H1 (cell line): ENCODE measurements around the gene RGS4. TPM values are rescaled to one million over a fixed set of nuclear protein-coding genes. Genes with fewer than 3 reads are reported as not detected.

Experiments used
- CTCF ChIA-PET: fragments of 300-600 bp; sonication (Branson Sonifier 250); formaldehyde crosslinking; loops from one replicate; lab custom pipeline; 2021; ENCODE audit not compliant: partially characterized antibody; lab: Charles Lee
- POLR2A ChIA-PET: fragments of 300-600 bp; sonication (Branson Sonifier 250); formaldehyde crosslinking; loops from one replicate; lab custom pipeline; 2021; ENCODE audit warnings: inconsistent platforms; ENCODE audit not compliant: partially characterized antibody; lab: Charles Lee
- DNase-seq, 2 experiments: peaks; one replicate each; pipeline versions ENCODE4 v3.0.0 to v3.0.0-alpha.2; 2010 to 2022; ENCODE audit warnings: low spot score in 2 of 2, low read depth in 1 of 2, mixed read lengths in 1 of 2
- FAIRE-seq: peaks from 2 replicates; lab custom pipeline; 2011; peaks lifted over from hg19 to GRCh38; lab: Jason Lieb, UNC
- H2AFZ ChIP-seq: 2 replicates; pipeline ENCODE4 v1.8.1; 2012; ENCODE audit warnings: low read length, inconsistent platforms
- H2AK5ac ChIP-seq: 2 replicates; pipeline ENCODE4 v1.6.1; 2013; ENCODE audit warnings: low read depth, low read length
- H2BK120ac ChIP-seq: replicated peaks from 2 replicates; pipeline ENCODE3; 2013; ENCODE audit warnings: low read depth, low read length, inconsistent platforms
- H2BK12ac ChIP-seq: 2 replicates; pipeline ENCODE4 v1.6.1; 2013; ENCODE audit warnings: low read depth, low read length
- H2BK15ac ChIP-seq: 2 replicates; pipeline ENCODE4 v1.6.1; 2013; ENCODE audit warnings: low read length
- H2BK20ac ChIP-seq: 2 replicates; pipeline ENCODE4 v1.6.1; 2013; ENCODE audit warnings: low read length
- H2BK5ac ChIP-seq: 2 replicates; pipeline ENCODE4 v1.6.1; 2013; ENCODE audit warnings: low read depth, low read length
- H3K14ac ChIP-seq: 2 replicates; pipeline ENCODE4 v1.6.1; 2013; ENCODE audit warnings: inconsistent platforms; ENCODE audit not compliant: insufficient read length
- H3K18ac ChIP-seq: 2 replicates; pipeline ENCODE4 v1.6.1; 2013; ENCODE audit warnings: low read length; ENCODE audit errors: extremely low read depth
- H3K23ac ChIP-seq: 2 replicates; pipeline ENCODE4 v1.6.1; 2013; ENCODE audit warnings: inconsistent platforms; ENCODE audit not compliant: insufficient read length
- H3K23me2 ChIP-seq: 2 replicates; pipeline ENCODE4 v1.6.1; 2013; ENCODE audit warnings: low read depth, low read length
- H3K27ac ChIP-seq: 2 replicates; pipeline ENCODE4 v1.6.1; 2011; ENCODE audit warnings: low read depth, low read length, inconsistent platforms
- H3K27me3 ChIP-seq, 4 experiments: replicated peaks in 1 of 4; 1 replicate in 1 of 4; 2 replicates in 3 of 4; pipeline versions ENCODE4 v1.6.1 to v1.8.1; 2011 to 2013; ENCODE audit warnings: low read length in 3 of 4, mild to moderate bottlenecking in 3 of 4, inconsistent platforms in 2 of 4, mixed read lengths in 2 of 4, moderate library complexity in 1 of 4; ENCODE audit not compliant: control insufficient read depth in 3 of 4, insufficient read depth in 3 of 4; ENCODE audit errors: extremely low read depth in 1 of 4
- H3K36me3 ChIP-seq, 4 experiments: 2 replicates each; pipeline versions ENCODE4 v1.6.1 to v1.8.1; 2011 to 2013; ENCODE audit warnings: mild to moderate bottlenecking in 4 of 4, low read length in 3 of 4, moderate library complexity in 2 of 4, control low read depth in 1 of 4, inconsistent platforms in 1 of 4; ENCODE audit not compliant: insufficient read depth in 4 of 4, control insufficient read depth in 2 of 4
- H3K4ac ChIP-seq: replicated peaks from 2 replicates; pipeline ENCODE3; 2013; ENCODE audit warnings: low read length, low read depth, mixed read lengths, inconsistent platforms; ENCODE audit not compliant: insufficient read length
- H3K4me1 ChIP-seq, 4 experiments: replicated peaks in 1 of 4; 1 replicate in 1 of 4; 2 replicates in 3 of 4; pipeline versions ENCODE4 v1.6.1 to v1.8.1; 2011 to 2013; ENCODE audit warnings: low read length in 3 of 4, inconsistent platforms in 2 of 4, mixed read lengths in 1 of 4; ENCODE audit not compliant: insufficient read depth in 4 of 4, control insufficient read depth in 3 of 4
- H3K4me2 ChIP-seq, 2 experiments: 2 replicates each; pipeline versions ENCODE4 v1.6.1 to v1.8.1; 2011 to 2013; ENCODE audit warnings: low read depth in 2 of 2, low read length in 2 of 2, control low read depth in 1 of 2, inconsistent platforms in 1 of 2, mild to moderate bottlenecking in 1 of 2; ENCODE audit not compliant: insufficient read depth in 1 of 2
- H3K4me3 ChIP-seq, 4 experiments: fragments of 200-600, 300-600 bp in 1 of 4; sonication (generic), shearing (Covaris generic), sonication (Bioruptor Twin) in 1 of 4; 2 replicates each; pipeline versions ENCODE4 v1.5.1 to v1.8.1; 2011 to 2016; ENCODE audit warnings: low read length in 4 of 4, low read depth in 3 of 4, control low read depth in 2 of 4, inconsistent platforms in 2 of 4, mild to moderate bottlenecking in 2 of 4, mixed read lengths in 1 of 4, moderate library complexity in 1 of 4; ENCODE audit not compliant: insufficient read depth in 2 of 4; ENCODE audit errors: extremely low read depth in 1 of 4
- H3K56ac ChIP-seq: replicated peaks from 2 replicates; pipeline ENCODE3; 2013; ENCODE audit warnings: low read depth, mild to moderate bottlenecking, mixed read lengths, low read length, inconsistent platforms; ENCODE audit not compliant: insufficient read length
- H3K79me1 ChIP-seq: 2 replicates; pipeline ENCODE4 v1.6.1; 2013; ENCODE audit warnings: low read depth, low read length, control low read depth
- H3K79me2 ChIP-seq, 2 experiments: 2 replicates each; pipeline versions ENCODE4 v1.6.1 to v1.8.1; 2012 to 2013; ENCODE audit warnings: low read length in 2 of 2, mild to moderate bottlenecking in 2 of 2, inconsistent platforms in 1 of 2; ENCODE audit not compliant: insufficient read depth in 2 of 2, control insufficient read depth in 1 of 2
- H3K9ac ChIP-seq, 4 experiments: replicated peaks in 1 of 4; 1 replicate in 1 of 4; 2 replicates in 3 of 4; pipeline versions ENCODE4 v1.6.1 to v1.8.1; 2011 to 2013; ENCODE audit warnings: low read depth in 3 of 4, low read length in 3 of 4, control low read depth in 2 of 4, mild to moderate bottlenecking in 2 of 4, moderate library complexity in 2 of 4, inconsistent platforms in 1 of 4; ENCODE audit errors: extremely low read depth in 1 of 4
- H3K9me3 ChIP-seq, 2 experiments: 2 replicates each; pipeline versions ENCODE4 v1.6.1 to v1.8.1; 2012 to 2013; ENCODE audit warnings: mild to moderate bottlenecking in 2 of 2, moderate library complexity in 2 of 2, control low read depth in 1 of 2, inconsistent platforms in 1 of 2, low read depth in 1 of 2, low read length in 1 of 2, mixed read lengths in 1 of 2; ENCODE audit not compliant: insufficient read depth in 2 of 2
- H4K20me1 ChIP-seq, 2 experiments: replicated peaks in 1 of 2; 2 replicates each; pipeline versions ENCODE3 to v1.8.1; 2011 to 2013; ENCODE audit warnings: inconsistent platforms in 2 of 2, low read length in 2 of 2, mild to moderate bottlenecking in 1 of 2; ENCODE audit not compliant: insufficient read depth in 2 of 2, control insufficient read depth in 1 of 2
- H4K5ac ChIP-seq: 2 replicates; pipeline ENCODE4 v1.6.1; 2013; ENCODE audit warnings: low read length, low read depth, mixed read lengths, inconsistent platforms; ENCODE audit not compliant: insufficient read length
- H4K8ac ChIP-seq: 2 replicates; pipeline ENCODE4 v1.8.0; 2013; ENCODE audit warnings: mild to moderate bottlenecking, moderate library complexity, low read length, inconsistent platforms; ENCODE audit not compliant: insufficient read depth; ENCODE audit errors: extremely low read depth
- H4K91ac ChIP-seq: replicated peaks from 2 replicates; pipeline ENCODE3; 2013; ENCODE audit warnings: low read length, mixed read lengths, inconsistent platforms; ENCODE audit not compliant: insufficient read length
- ASH2L ChIP-seq: fragments of 200-600, 300-600 bp; sonication (generic); IDR thresholded peaks from one replicate; pipeline ENCODE4 v1.7.1; 2017; ENCODE audit warnings: low read length
- CREB1 ChIP-seq: IDR thresholded peaks from 2 replicates; pipeline ENCODE4 v1.6.1; 2012; ENCODE audit warnings: inconsistent platforms
- EGR1 ChIP-seq: IDR thresholded peaks from 2 replicates; pipeline ENCODE4 v1.6.1; 2011; ENCODE audit warnings: low read depth, low read length, borderline replicate concordance
- EZH2 ChIP-seq: fragments of 200-600 bp; sonication (generic); IDR thresholded peaks from 2 replicates; pipeline ENCODE4 v1.7.1; 2012; ENCODE audit warnings: low read depth, mild to moderate bottlenecking, moderate library complexity, low read length, inconsistent platforms; ENCODE audit not compliant: severe bottlenecking
- FOSL1 ChIP-seq: IDR thresholded peaks from 2 replicates; pipeline ENCODE4 v1.6.1; 2011; ENCODE audit warnings: mild to moderate bottlenecking, low read depth, low read length, moderate library complexity; ENCODE audit not compliant: insufficient read depth
- GTF2F1 ChIP-seq: IDR thresholded peaks from 2 replicates; pipeline ENCODE4 v1.6.1; 2012; ENCODE audit warnings: low read depth, low read length, improper control_type of control experiment, borderline replicate concordance
- KDM1A ChIP-seq: fragments of 200-600, 300-600 bp; sonication (generic); IDR thresholded peaks from 2 replicates; pipeline ENCODE4 v1.7.1; 2016; ENCODE audit warnings: mild to moderate bottlenecking, low read length, borderline replicate concordance
- SP2 ChIP-seq: IDR thresholded peaks from 2 replicates; pipeline ENCODE4 v1.6.1; 2012; ENCODE audit warnings: mild to moderate bottlenecking, low read length, inconsistent platforms
- SP4 ChIP-seq: IDR thresholded peaks from 2 replicates; pipeline ENCODE4 v1.6.1; 2012; ENCODE audit warnings: low read length, inconsistent platforms
- TAF7 ChIP-seq: optimal IDR thresholded peaks from 2 replicates; pipeline ENCODE3; 2011; ENCODE audit warnings: low read depth, mild to moderate bottlenecking, inconsistent platforms, low read length, moderate library complexity, borderline replicate concordance
- TBP ChIP-seq: IDR thresholded peaks from 2 replicates; pipeline ENCODE4 v1.6.1; 2011; ENCODE audit warnings: low read depth, low read length, improper control_type of control experiment
- ZNF274 ChIP-seq: IDR thresholded peaks from 2 replicates; pipeline ENCODE4 v1.7.0; 2012; ENCODE audit warnings: low read length, borderline replicate concordance; ENCODE audit errors: extremely low read depth
- WGBS, 2 experiments: shearing (Covaris generic) in 1 of 2; methylation state at CpG; one replicate each; pipeline versions ENCODE4 v1.1.6 to v1.1.7; 2013 to 2015; ENCODE audit warnings: low lambda C conversion rate in 2 of 2, mixed read lengths in 2 of 2, inconsistent platforms in 1 of 2, low coverage in 1 of 2, missing lambda C conversion rate in 1 of 2; ENCODE audit not compliant: insufficient replicate concordance in 2 of 2, insufficient coverage in 1 of 2, insufficient read length in 1 of 2; ENCODE audit errors: extremely low coverage in 1 of 2, missing lambda C conversion rate in 1 of 2; 5-methylcytosine and 5-hydroxymethylcytosine counted together
- polyA plus RNA-seq, 7 experiments: library from polyadenylated mRNA; depleted of rRNA in 3 of 7; stranded (reverse) in 5 of 7; unstranded in 2 of 7; fragments of >200 nt in 5 of 7; fragments of 200-250 nt in 2 of 7; gene quantifications; 1 replicate in 5 of 7; 2 replicates in 1 of 7; 4 replicates in 1 of 7; pipeline versions ENCODE4 v1.2.1 to v1.2.3, GENCODE V29; 2011 to 2013; ENCODE audit warnings: missing spikeins in 2 of 7, mixed read lengths in 2 of 7
- total RNA-seq: library from RNA; stranded (reverse); fragmentation: NEBNext Ultra II Directional; extraction: Animal tissue kit (Norgen Biotek cat#: 25700); gene quantifications from 2 replicates; pipeline ENCODE4 v1.2.1, GENCODE V29; 2021

Gene RGS4
- total and polyA plus RNA-seq, 2 of the 8 experiments (the other 6 are each of a cell fraction or from before 2014, with no cell fraction given) = 0.26 to 0.74 TPM

DNA sequence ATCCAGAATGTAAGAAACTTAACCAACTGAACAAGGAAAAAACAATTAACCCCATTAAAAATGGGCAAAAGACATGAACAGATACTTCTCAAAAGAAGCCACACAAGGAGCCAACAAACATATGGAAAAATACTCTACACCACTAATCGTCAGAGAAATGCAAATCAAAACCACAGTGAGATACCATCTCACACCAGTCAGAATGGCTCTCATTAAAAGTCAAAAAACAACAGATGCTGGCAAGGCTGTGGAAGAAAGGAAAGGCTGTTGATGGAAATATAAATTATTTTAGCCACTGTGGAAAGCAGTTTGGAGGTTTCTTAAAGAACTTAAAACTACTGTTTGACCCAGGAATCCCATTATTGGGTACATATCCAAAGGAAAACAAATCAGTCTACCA is 51.2 kb downstream of the RGS4 start:
- ChIA-PET POLR2A (no interaction called here), CTCF (no interaction called here)
- H3K27ac ChIP-seq = no peak overlapping the region
- TF ChIP-seq TBP = no peak
- no peak for TF ChIP-seq ASH2L
- no peak for TF ChIP-seq TAF7
- TF ChIP-seq GTF2F1 = no peak
- TF ChIP-seq SP2 = no peak
- TF ChIP-seq CREB1 = no peak
- TF ChIP-seq ZNF274 = no peak
- no peak for TF ChIP-seq FOSL1
- no peak for TF ChIP-seq EGR1
- no peak for TF ChIP-seq EZH2
- TF ChIP-seq SP4 = no peak
- TF ChIP-seq KDM1A = no peak
- H3K56ac ChIP-seq = no peak overlapping the region
- no peak overlapping the region for H2AK5ac ChIP-seq
- no peaks in the 10 kb centered on the region for H3K79me2 ChIP-seq
- no peak for FAIRE-seq
- no peaks in the 10 kb centered on the region for H3K4me1 ChIP-seq
- no peaks in the 10 kb centered on the region for H4K20me1 ChIP-seq
- H3K18ac ChIP-seq = no peak overlapping the region
- no peak overlapping the region for H2BK15ac ChIP-seq
- no peaks in the 10 kb centered on the region for H3K23me2 ChIP-seq
- no peaks in the 10 kb centered on the region for H3K9me3 ChIP-seq
- no peak overlapping the region for H3K4me2 ChIP-seq
- WGBS, 2 experiments = 55% methylated on average over 1 of the region's 1 CpG; no CpG with 5 or more reads in 1 of the 2 experiments
- H3K27me3 ChIP-seq = no peaks in the 10 kb centered on the region
- no peaks in the 10 kb centered on the region for H3K79me1 ChIP-seq
- no peak overlapping the region for H3K14ac ChIP-seq
- no peak overlapping the region for H2BK20ac ChIP-seq
- H4K91ac ChIP-seq = no peak overlapping the region
- DNase-seq = no peak
- H3K36me3 ChIP-seq = no peaks in the 10 kb centered on the region
- no peak overlapping the region for H4K5ac ChIP-seq
- no peak overlapping the region for H3K9ac ChIP-seq
- no peak overlapping the region for H4K8ac ChIP-seq
- H2AFZ ChIP-seq = no peak overlapping the region
- no peak overlapping the region for H3K4ac ChIP-seq
- H2BK120ac ChIP-seq = no peak overlapping the region
- no peak overlapping the region for H2BK12ac ChIP-seq
- H2BK5ac ChIP-seq = no peak overlapping the region
- no peak overlapping the region for H3K23ac ChIP-seq
- H3K4me3 ChIP-seq = no peak overlapping the region
